H9 (cell line): Measurements from ENCODE around the gene KBTBD13. TPM values are rescaled to one million over a fixed set of nuclear protein-coding genes. Genes with fewer than 3 reads are reported as not detected.

ENCODE experiments used
- DNase-seq: peaks from one replicate; pipeline ENCODE4 v3.0.0-alpha.2; 2017
- H2AFZ ChIP-seq: one replicate; pipeline ENCODE4 v1.6.1; 2013; ENCODE audit warnings: mild to moderate bottlenecking, low read length, control low read depth, moderate library complexity
- H2AK5ac ChIP-seq: 2 replicates; pipeline ENCODE4 v1.6.1; 2013; ENCODE audit warnings: low read length, control low read depth, mixed read lengths; ENCODE audit not compliant: insufficient read length
- H2BK120ac ChIP-seq: one replicate; pipeline ENCODE4 v1.6.1; 2013; ENCODE audit warnings: low read depth, mild to moderate bottlenecking, low read length, control low read depth, inconsistent platforms; ENCODE audit not compliant: poor library complexity, severe bottlenecking
- H2BK12ac ChIP-seq: 2 replicates; pipeline ENCODE4 v1.6.1; 2013; ENCODE audit warnings: low read length, control low read depth, mixed read lengths, low read depth; ENCODE audit not compliant: insufficient read length
- H2BK15ac ChIP-seq: 2 replicates; pipeline ENCODE4 v1.6.1; 2013; ENCODE audit warnings: low read depth, low read length, control low read depth
- H2BK20ac ChIP-seq: one replicate; pipeline ENCODE4 v1.6.1; 2013; ENCODE audit warnings: low read depth, mild to moderate bottlenecking, low read length, control low read depth, inconsistent platforms; ENCODE audit not compliant: poor library complexity, severe bottlenecking
- H2BK5ac ChIP-seq: 2 replicates; pipeline ENCODE4 v1.6.1; 2013; ENCODE audit warnings: low read length, control low read depth, mixed read lengths; ENCODE audit not compliant: insufficient read length
- H3K14ac ChIP-seq: 2 replicates; pipeline ENCODE4 v1.6.1; 2013; ENCODE audit warnings: low read length, control low read depth; ENCODE audit not compliant: insufficient read depth
- H3K18ac ChIP-seq: 2 replicates; pipeline ENCODE4 v1.6.1; 2013; ENCODE audit warnings: low read depth, mild to moderate bottlenecking, mixed read lengths, low read length, control low read depth; ENCODE audit not compliant: insufficient read length
- H3K23ac ChIP-seq: 2 replicates; pipeline ENCODE4 v1.6.1; 2013; ENCODE audit warnings: low read length, control low read depth, mixed read lengths, low read depth; ENCODE audit not compliant: insufficient read length
- H3K23me2 ChIP-seq: 2 replicates; pipeline ENCODE4 v1.6.1; 2013; ENCODE audit warnings: low read depth, mild to moderate bottlenecking, mixed read lengths, low read length, control low read depth; ENCODE audit not compliant: insufficient read length, poor library complexity, severe bottlenecking
- H3K27ac ChIP-seq: 2 replicates; pipeline ENCODE4 v1.5.1; 2013; ENCODE audit warnings: low read length, control low read depth, mixed read lengths, low read depth; ENCODE audit not compliant: insufficient read length
- H3K27me3 ChIP-seq: 2 replicates; pipeline ENCODE4 v1.6.1; 2013; ENCODE audit warnings: low read length, control low read depth, inconsistent platforms; ENCODE audit not compliant: insufficient read depth
- H3K4ac ChIP-seq: 2 replicates; pipeline ENCODE4 v1.6.1; 2013; ENCODE audit warnings: low read depth, mild to moderate bottlenecking, control low read depth, inconsistent platforms, low read length, moderate library complexity
- H3K4me1 ChIP-seq: 2 replicates; pipeline ENCODE4 v1.6.1; 2013; ENCODE audit warnings: low read length, control low read depth, inconsistent platforms; ENCODE audit not compliant: insufficient read depth
- H3K4me2 ChIP-seq: 2 replicates; pipeline ENCODE4 v1.6.1; 2013; ENCODE audit warnings: low read length, control low read depth, mixed read lengths; ENCODE audit not compliant: insufficient read length, insufficient read depth
- H3K56ac ChIP-seq: 2 replicates; pipeline ENCODE4 v1.6.1; 2013; ENCODE audit warnings: low read depth, mild to moderate bottlenecking, mixed read lengths, low read length, control low read depth; ENCODE audit not compliant: insufficient read length
- H3K79me1 ChIP-seq: 2 replicates; pipeline ENCODE4 v1.6.1; 2013; ENCODE audit warnings: low read depth, mild to moderate bottlenecking, moderate library complexity, low read length, control low read depth, inconsistent platforms; ENCODE audit not compliant: insufficient read depth, poor library complexity, severe bottlenecking
- H3K79me2 ChIP-seq: 2 replicates; pipeline ENCODE4 v1.6.1; 2013; ENCODE audit warnings: low read length, control low read depth, inconsistent platforms; ENCODE audit not compliant: insufficient read depth
- H3K9ac ChIP-seq: 2 replicates; pipeline ENCODE4 v1.6.1; 2013; ENCODE audit warnings: low read length, control low read depth, mixed read lengths; ENCODE audit not compliant: insufficient read length; ENCODE audit errors: extremely low read depth
- H3K9me3 ChIP-seq: one replicate; pipeline ENCODE4 v1.6.1; 2013; ENCODE audit warnings: low read depth, low read length, inconsistent platforms; ENCODE audit not compliant: control insufficient read depth
- H3T11ph ChIP-seq: one replicate; pipeline ENCODE4 v1.6.1; 2013; ENCODE audit warnings: mild to moderate bottlenecking, low read length, control low read depth, inconsistent platforms
- H4K20me1 ChIP-seq: one replicate; pipeline ENCODE4 v1.6.1; 2013; ENCODE audit not compliant: control insufficient read depth, insufficient read length, insufficient read depth
- H4K5ac ChIP-seq: 2 replicates; pipeline ENCODE4 v1.6.1; 2013; ENCODE audit warnings: low read depth, mild to moderate bottlenecking, mixed read lengths, low read length, control low read depth; ENCODE audit not compliant: insufficient read length
- H4K8ac ChIP-seq: replicated peaks from 2 replicates; pipeline ENCODE4 v1.6.1; 2013; ENCODE audit warnings: low read length, control low read depth, mixed read lengths, low read depth; ENCODE audit not compliant: insufficient read length
- H4K91ac ChIP-seq: 2 replicates; pipeline ENCODE4 v1.6.1; 2013; ENCODE audit warnings: low read depth, mild to moderate bottlenecking, moderate library complexity, mixed read lengths, low read length, control low read depth; ENCODE audit not compliant: insufficient read length
- H3K27ac Mint-ChIP-seq, 3 experiments: 2 replicates in 2 of 3; 3 replicates in 1 of 3; pipeline ENCODE4 v1.8.0; 2020 to 2021; ENCODE audit warnings: mixed read lengths in 3 of 3, mild to moderate bottlenecking in 1 of 3, moderate library complexity in 1 of 3
- H3K27me3 Mint-ChIP-seq: 2 replicates; pipeline ENCODE4 v1.8.0; 2021; ENCODE audit warnings: low read depth, mild to moderate bottlenecking, moderate library complexity, mixed read lengths
- H3K36me3 Mint-ChIP-seq, 3 experiments: 2 replicates in 2 of 3; 3 replicates in 1 of 3; pipeline ENCODE4 v1.8.0; 2020 to 2021; ENCODE audit warnings: low read depth in 3 of 3, mixed read lengths in 3 of 3; ENCODE audit not compliant: insufficient read depth in 1 of 3
- H3K4me1 Mint-ChIP-seq, 2 experiments: 2 replicates each; pipeline ENCODE4 v1.8.0; 2020; ENCODE audit warnings: mixed read lengths in 2 of 2
- H3K4me3 Mint-ChIP-seq, 2 experiments: 2 replicates in 1 of 2; 3 replicates in 1 of 2; pipeline ENCODE4 v1.8.0; 2020 to 2021; ENCODE audit warnings: mild to moderate bottlenecking in 2 of 2, mixed read lengths in 2 of 2, moderate library complexity in 1 of 2
- H3K9me3 Mint-ChIP-seq, 2 experiments: 2 replicates in 1 of 2; 3 replicates in 1 of 2; pipeline ENCODE4 v1.8.0; 2020; ENCODE audit warnings: mild to moderate bottlenecking in 2 of 2, mixed read lengths in 2 of 2, moderate library complexity in 1 of 2
- CTCF ChIP-seq: fragments of 200-600 bp; sonication (generic); conservative IDR thresholded peaks from 3 replicates; pipeline ENCODE4 v1.8.0; 2021; ENCODE audit warnings: antibody characterized with exemption, mild to moderate bottlenecking
- WGBS: extraction: QIAGEN DNeasy Blood & Tissue Kit; methylation state at CpG from one replicate; pipeline ENCODE4 v1.1.7; 2013; ENCODE audit warnings: missing lambda C conversion rate, low lambda C conversion rate, mixed read lengths; ENCODE audit not compliant: insufficient read length; ENCODE audit errors: extremely low coverage; 5-methylcytosine and 5-hydroxymethylcytosine counted together
- total RNA-seq: library from RNA; stranded (reverse); gene quantifications from 2 replicates; pipeline ENCODE4 v1.2.1, GENCODE V29; 2021

The KBTBD13 gene
- total RNA-seq, 1 experiment from 2014 or later, result not detected

GRCh38 chr15:65091946-65092770, 15.6 kb downstream of the KBTBD13 start:
- no CpG with 5 or more reads among the region's 12 CpGs for WGBS
- no peaks in the 10 kb centered on the region for H3K4me1 ChIP-seq

More at GRCh38 chr15:65091946-65092770, 15.6 kb downstream of the KBTBD13 start:
- Histone ChIP-seq H3K4me2 (no peak overlapping the region), H4K91ac (no peak overlapping the region), H3T11ph (no peak overlapping the region), H4K20me1 (no peaks in the 10 kb centered on the region), H3K9ac (no peak overlapping the region), H2AK5ac (no peak overlapping the region), H3K18ac (no peak overlapping the region), H3K79me1 (no peaks in the 10 kb centered on the region), H3K23me2 (no peaks in the 10 kb centered on the region), H3K9me3 (no peaks in the 10 kb centered on the region), H3K23ac (no peak overlapping the region), H3K14ac (no peak overlapping the region), H3K79me2 (no peaks in the 10 kb centered on the region), H2BK12ac (no peak overlapping the region), H2BK5ac (no peak overlapping the region), H2BK15ac (no peak overlapping the region), H2BK20ac (no peak overlapping the region), H3K56ac (no peak overlapping the region), H4K5ac (no peak overlapping the region), H2AFZ (no peak overlapping the region), H3K4ac (no peak overlapping the region), H4K8ac (no peak overlapping the region), H2BK120ac (no peak overlapping the region), H3K27ac (no peak overlapping the region), H3K27me3 (no peaks in the 10 kb centered on the region)
- no peaks in the 10 kb centered on the region for H3K36me3 Mint-ChIP-seq
- no peaks in the 10 kb centered on the region; the same call in 1 of the 2 replicates for H3K27me3 Mint-ChIP-seq
- peak overlapping the region in 1 of 3 experiments; percentile 60; a peak in 1 of 7 replicates for H3K27ac Mint-ChIP-seq
- TF ChIP-seq CTCF, result no peak
- no peaks in the 10 kb centered on the region for H3K9me3 Mint-ChIP-seq
- H3K4me3 Mint-ChIP-seq, result no peak overlapping the region
- DNase-seq, result no peak
- H3K4me1 Mint-ChIP-seq, result peaks cover 26% of the 10 kb centered on the region in 2 experiments
